WTC11 (cell line): ENCODE data around the gene TESK2. TPM values are rescaled to one million over a fixed set of nuclear protein-coding genes. Genes with fewer than 3 reads are reported as not detected.
A peak's percentile ranks its signal among the peaks of the same experiment; 100 is the strongest.

Experiments used
- ATF1 ChIP-seq: sonication (generic); formaldehyde crosslinking; IDR thresholded peaks from 2 replicates; pipeline ENCODE4 v1.8.1; 2023; ENCODE audit warnings: mild to moderate bottlenecking, moderate library complexity, missing genetic modification reagents
- ATF3 ChIP-seq: sonication (generic); formaldehyde crosslinking; conservative IDR thresholded peaks from 2 replicates; pipeline ENCODE4 v1.8.1; 2022; ENCODE audit warnings: mild to moderate bottlenecking, missing genetic modification reagents
- ESRRA ChIP-seq: sonication (generic); formaldehyde crosslinking; IDR thresholded peaks from 2 replicates; pipeline ENCODE4 v1.8.1; 2022; ENCODE audit warnings: mild to moderate bottlenecking, missing genetic modification reagents, borderline replicate concordance
- FOXK1 ChIP-seq: sonication (generic); formaldehyde crosslinking; IDR thresholded peaks from 2 replicates; pipeline ENCODE4 v1.8.0; 2022; ENCODE audit warnings: mild to moderate bottlenecking, moderate library complexity, missing genetic modification reagents
- IRF1 ChIP-seq: sonication (generic); formaldehyde crosslinking; IDR thresholded peaks from 2 replicates; pipeline ENCODE4 v1.8.0; 2023; ENCODE audit warnings: missing genetic modification reagents
- JUN ChIP-seq: sonication (generic); formaldehyde crosslinking; IDR thresholded peaks from 2 replicates; pipeline ENCODE4 v1.8.0; 2023; ENCODE audit warnings: mild to moderate bottlenecking, missing genetic modification reagents
- KAT7 ChIP-seq: sonication (generic); formaldehyde crosslinking; IDR thresholded peaks from 2 replicates; pipeline ENCODE4 v1.8.1; 2023; ENCODE audit warnings: missing genetic modification reagents, mild to moderate bottlenecking, borderline replicate concordance
- MXD4 ChIP-seq: fragments of 250-450 bp; sonication (Bioruptor Pico); IDR thresholded peaks from 2 replicates; pipeline ENCODE4 v1.8.0; 2021; ENCODE audit warnings: mild to moderate bottlenecking, moderate library complexity, borderline replicate concordance
- MYBL2 ChIP-seq: sonication (generic); formaldehyde crosslinking; IDR thresholded peaks from 2 replicates; pipeline ENCODE4 v1.8.1; 2023; ENCODE audit warnings: mild to moderate bottlenecking, moderate library complexity, missing genetic modification reagents
- NFE2L1 ChIP-seq: sonication (generic); formaldehyde crosslinking; IDR thresholded peaks from 2 replicates; pipeline ENCODE4 v1.8.1; 2023; ENCODE audit warnings: missing genetic modification reagents
- OVOL2 ChIP-seq: fragments of 250-450 bp; sonication (Bioruptor Pico); IDR thresholded peaks from 2 replicates; pipeline ENCODE4 v1.9.0; 2021; ENCODE audit warnings: mild to moderate bottlenecking, borderline replicate concordance
- PRRX2 ChIP-seq: fragments of 250-450 bp; sonication (Bioruptor Pico); IDR thresholded peaks from 2 replicates; pipeline ENCODE4 v1.8.0; 2021; ENCODE audit warnings: mild to moderate bottlenecking
- RELA ChIP-seq: sonication (generic); formaldehyde crosslinking; IDR thresholded peaks from 2 replicates; pipeline ENCODE4 v1.8.1; 2022; ENCODE audit warnings: missing genetic modification reagents, mild to moderate bottlenecking, borderline replicate concordance
- ZBTB21 ChIP-seq: sonication (generic); formaldehyde crosslinking; IDR thresholded peaks from 2 replicates; pipeline ENCODE4 v1.8.1; 2023; ENCODE audit warnings: mild to moderate bottlenecking, missing genetic modification reagents, borderline replicate concordance
- ZNF219 ChIP-seq: sonication (generic); formaldehyde crosslinking; IDR thresholded peaks from 2 replicates; pipeline ENCODE4 v1.8.0; 2023; ENCODE audit warnings: missing genetic modification reagents, mild to moderate bottlenecking, borderline replicate concordance
- ZNF232 ChIP-seq: sonication (generic); formaldehyde crosslinking; IDR thresholded peaks from 2 replicates; pipeline ENCODE4 v1.8.0; 2022; ENCODE audit warnings: mild to moderate bottlenecking, missing genetic modification reagents
- ZNF263 ChIP-seq: sonication (generic); formaldehyde crosslinking; IDR thresholded peaks from 2 replicates; pipeline ENCODE4 v1.8.1; 2022; ENCODE audit warnings: low read depth, mild to moderate bottlenecking, moderate library complexity, missing genetic modification reagents
- ZNF416 ChIP-seq: fragments of 250-450 bp; sonication (Bioruptor Pico); IDR thresholded peaks from 2 replicates; pipeline ENCODE4 v1.9.0; 2021; ENCODE audit warnings: mild to moderate bottlenecking, inconsistent platforms
- ZNF423 ChIP-seq: fragments of 250-450 bp; sonication (Bioruptor Pico); IDR thresholded peaks from 2 replicates; pipeline ENCODE4 v2.1.2; 2022; ENCODE audit warnings: mild to moderate bottlenecking, moderate library complexity
- total RNA-seq: library from RNA; stranded (reverse); gene quantifications from 3 replicates; pipeline ENCODE4 v1.2.3, GENCODE V29; 2021
- TF ChIP-seq, protein P1 (sequence below): sonication (generic); formaldehyde crosslinking; IDR thresholded peaks from 2 replicates; pipeline ENCODE4 v1.8.1; 2022; ENCODE audit warnings: missing genetic modification reagents, borderline replicate concordance
- TF ChIP-seq, protein P2 (sequence below): sonication (generic); formaldehyde crosslinking; IDR thresholded peaks from 2 replicates; pipeline ENCODE4 v1.8.0; 2023; ENCODE audit warnings: missing genetic modification reagents, mild to moderate bottlenecking, borderline replicate concordance
- TF ChIP-seq, protein P3 (sequence below): sonication (generic); formaldehyde crosslinking; IDR thresholded peaks from 2 replicates; pipeline ENCODE4 v1.8.1; 2022; ENCODE audit warnings: low read depth, missing genetic modification reagents, borderline replicate concordance
- TF ChIP-seq, protein P4 (sequence below): sonication (generic); formaldehyde crosslinking; conservative IDR thresholded peaks from 2 replicates; pipeline ENCODE4 v1.8.1; 2023; ENCODE audit warnings: mild to moderate bottlenecking, low read depth, missing genetic modification reagents, moderate library complexity
- TF ChIP-seq, protein P5 (sequence below): sonication (generic); formaldehyde crosslinking; IDR thresholded peaks from 2 replicates; pipeline ENCODE4 v1.8.1; 2022; ENCODE audit warnings: low read depth, mild to moderate bottlenecking, moderate library complexity, missing genetic modification reagents, borderline replicate concordance

TESK2 gene
- total RNA-seq, 1 experiment from 2014 or later, result 13.3 TPM

DNA sequence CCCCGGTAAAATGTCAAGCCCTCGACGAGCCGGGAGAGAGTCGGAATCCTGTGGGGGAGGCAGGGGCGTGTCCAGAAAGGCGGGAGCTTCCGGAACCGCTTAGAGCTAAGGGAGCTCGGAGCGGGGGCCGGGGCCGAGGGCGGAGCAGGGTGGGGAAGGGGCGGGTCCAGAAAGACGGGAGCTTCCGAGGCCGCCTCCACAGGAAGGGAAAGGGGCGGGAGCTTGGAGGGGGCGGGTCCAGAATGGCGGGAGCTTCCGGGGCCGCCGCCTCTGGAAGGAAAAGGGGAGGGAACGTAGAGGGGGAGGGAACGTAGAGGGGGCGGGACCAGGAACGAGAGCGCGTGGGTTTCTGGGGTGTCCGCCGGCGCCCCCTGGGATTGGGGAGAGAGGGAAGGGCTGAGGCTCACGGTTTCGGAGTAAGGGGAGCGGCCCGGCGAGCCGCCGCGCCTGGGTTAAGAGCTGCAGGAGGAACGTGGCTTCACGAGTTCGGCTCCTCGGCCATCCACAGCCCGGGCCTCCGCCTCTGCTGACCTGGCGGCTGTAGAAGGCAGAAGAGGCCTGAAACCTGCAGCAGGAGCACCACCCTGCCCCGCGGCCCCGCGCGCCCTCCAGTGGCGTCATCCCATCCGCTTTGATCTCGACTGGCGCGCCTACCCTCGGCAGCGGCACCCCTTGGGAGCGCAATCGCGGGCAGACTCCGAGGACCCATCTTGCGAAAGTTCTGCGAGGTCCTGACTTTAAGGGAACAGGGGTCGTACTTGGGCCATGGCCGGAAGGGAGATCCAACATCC is 187.2 kb downstream of the TESK2 start (continued):
- 0 out of 2 replicates have a peak, but pooled peaks have one; percentile 36 for TF ChIP-seq ATF1 (CRISPR knock-in tag)
- TF ChIP-seq NFE2L1 (CRISPR knock-in tag), result no peak
- TF ChIP-seq ZNF219 (CRISPR knock-in tag), result no peak
- peak; percentile 25; the same call in 1 of the 2 replicates for TF ChIP-seq PRRX2
- TF ChIP-seq FOXK1, result peak; percentile 62; the same call in 1 of the 2 replicates
- no peak for TF ChIP-seq RELA (CRISPR knock-in tag)
- TF ChIP-seq, protein P1, sequence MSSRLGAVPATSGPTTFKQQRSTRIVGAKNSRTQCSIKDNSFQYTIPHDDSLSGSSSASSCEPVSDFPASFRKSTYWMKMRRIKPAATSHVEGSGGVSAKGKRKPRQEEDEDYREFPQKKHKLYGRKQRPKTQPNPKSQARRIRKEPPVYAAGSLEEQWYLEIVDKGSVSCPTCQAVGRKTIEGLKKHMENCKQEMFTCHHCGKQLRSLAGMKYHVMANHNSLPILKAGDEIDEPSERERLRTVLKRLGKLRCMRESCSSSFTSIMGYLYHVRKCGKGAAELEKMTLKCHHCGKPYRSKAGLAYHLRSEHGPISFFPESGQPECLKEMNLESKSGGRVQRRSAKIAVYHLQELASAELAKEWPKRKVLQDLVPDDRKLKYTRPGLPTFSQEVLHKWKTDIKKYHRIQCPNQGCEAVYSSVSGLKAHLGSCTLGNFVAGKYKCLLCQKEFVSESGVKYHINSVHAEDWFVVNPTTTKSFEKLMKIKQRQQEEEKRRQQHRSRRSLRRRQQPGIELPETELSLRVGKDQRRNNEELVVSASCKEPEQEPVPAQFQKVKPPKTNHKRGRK (CRISPR knock-in tag), result no peak
- no peak for TF ChIP-seq ZNF423
- no peak for TF ChIP-seq OVOL2 (CRISPR knock-in tag)
- TF ChIP-seq, protein P2, sequence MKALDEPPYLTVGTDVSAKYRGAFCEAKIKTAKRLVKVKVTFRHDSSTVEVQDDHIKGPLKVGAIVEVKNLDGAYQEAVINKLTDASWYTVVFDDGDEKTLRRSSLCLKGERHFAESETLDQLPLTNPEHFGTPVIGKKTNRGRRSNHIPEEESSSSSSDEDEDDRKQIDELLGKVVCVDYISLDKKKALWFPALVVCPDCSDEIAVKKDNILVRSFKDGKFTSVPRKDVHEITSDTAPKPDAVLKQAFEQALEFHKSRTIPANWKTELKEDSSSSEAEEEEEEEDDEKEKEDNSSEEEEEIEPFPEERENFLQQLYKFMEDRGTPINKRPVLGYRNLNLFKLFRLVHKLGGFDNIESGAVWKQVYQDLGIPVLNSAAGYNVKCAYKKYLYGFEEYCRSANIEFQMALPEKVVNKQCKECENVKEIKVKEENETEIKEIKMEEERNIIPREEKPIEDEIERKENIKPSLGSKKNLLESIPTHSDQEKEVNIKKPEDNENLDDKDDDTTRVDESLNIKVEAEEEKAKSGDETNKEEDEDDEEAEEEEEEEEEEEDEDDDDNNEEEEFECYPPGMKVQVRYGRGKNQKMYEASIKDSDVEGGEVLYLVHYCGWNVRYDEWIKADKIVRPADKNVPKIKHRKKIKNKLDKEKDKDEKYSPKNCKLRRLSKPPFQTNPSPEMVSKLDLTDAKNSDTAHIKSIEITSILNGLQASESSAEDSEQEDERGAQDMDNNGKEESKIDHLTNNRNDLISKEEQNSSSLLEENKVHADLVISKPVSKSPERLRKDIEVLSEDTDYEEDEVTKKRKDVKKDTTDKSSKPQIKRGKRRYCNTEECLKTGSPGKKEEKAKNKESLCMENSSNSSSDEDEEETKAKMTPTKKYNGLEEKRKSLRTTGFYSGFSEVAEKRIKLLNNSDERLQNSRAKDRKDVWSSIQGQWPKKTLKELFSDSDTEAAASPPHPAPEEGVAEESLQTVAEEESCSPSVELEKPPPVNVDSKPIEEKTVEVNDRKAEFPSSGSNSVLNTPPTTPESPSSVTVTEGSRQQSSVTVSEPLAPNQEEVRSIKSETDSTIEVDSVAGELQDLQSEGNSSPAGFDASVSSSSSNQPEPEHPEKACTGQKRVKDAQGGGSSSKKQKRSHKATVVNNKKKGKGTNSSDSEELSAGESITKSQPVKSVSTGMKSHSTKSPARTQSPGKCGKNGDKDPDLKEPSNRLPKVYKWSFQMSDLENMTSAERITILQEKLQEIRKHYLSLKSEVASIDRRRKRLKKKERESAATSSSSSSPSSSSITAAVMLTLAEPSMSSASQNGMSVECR (CRISPR knock-in tag), result no peak; the same call in 1 of the 2 replicates
- 0 out of 2 replicates have a peak, but pooled peaks have one; percentile 83 for TF ChIP-seq KAT7 (CRISPR knock-in tag)
- TF ChIP-seq ZNF232 (CRISPR knock-in tag), result no peak
- TF ChIP-seq, protein P3, sequence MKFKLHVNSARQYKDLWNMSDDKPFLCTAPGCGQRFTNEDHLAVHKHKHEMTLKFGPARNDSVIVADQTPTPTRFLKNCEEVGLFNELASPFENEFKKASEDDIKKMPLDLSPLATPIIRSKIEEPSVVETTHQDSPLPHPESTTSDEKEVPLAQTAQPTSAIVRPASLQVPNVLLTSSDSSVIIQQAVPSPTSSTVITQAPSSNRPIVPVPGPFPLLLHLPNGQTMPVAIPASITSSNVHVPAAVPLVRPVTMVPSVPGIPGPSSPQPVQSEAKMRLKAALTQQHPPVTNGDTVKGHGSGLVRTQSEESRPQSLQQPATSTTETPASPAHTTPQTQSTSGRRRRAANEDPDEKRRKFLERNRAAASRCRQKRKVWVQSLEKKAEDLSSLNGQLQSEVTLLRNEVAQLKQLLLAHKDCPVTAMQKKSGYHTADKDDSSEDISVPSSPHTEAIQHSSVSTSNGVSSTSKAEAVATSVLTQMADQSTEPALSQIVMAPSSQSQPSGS (CRISPR knock-in tag), result no peak
- TF ChIP-seq ATF3, result no peak
- TF ChIP-seq MXD4 (CRISPR knock-in tag), result no peak
- no peak for TF ChIP-seq ZBTB21 (CRISPR knock-in tag)
- TF ChIP-seq, protein P4, sequence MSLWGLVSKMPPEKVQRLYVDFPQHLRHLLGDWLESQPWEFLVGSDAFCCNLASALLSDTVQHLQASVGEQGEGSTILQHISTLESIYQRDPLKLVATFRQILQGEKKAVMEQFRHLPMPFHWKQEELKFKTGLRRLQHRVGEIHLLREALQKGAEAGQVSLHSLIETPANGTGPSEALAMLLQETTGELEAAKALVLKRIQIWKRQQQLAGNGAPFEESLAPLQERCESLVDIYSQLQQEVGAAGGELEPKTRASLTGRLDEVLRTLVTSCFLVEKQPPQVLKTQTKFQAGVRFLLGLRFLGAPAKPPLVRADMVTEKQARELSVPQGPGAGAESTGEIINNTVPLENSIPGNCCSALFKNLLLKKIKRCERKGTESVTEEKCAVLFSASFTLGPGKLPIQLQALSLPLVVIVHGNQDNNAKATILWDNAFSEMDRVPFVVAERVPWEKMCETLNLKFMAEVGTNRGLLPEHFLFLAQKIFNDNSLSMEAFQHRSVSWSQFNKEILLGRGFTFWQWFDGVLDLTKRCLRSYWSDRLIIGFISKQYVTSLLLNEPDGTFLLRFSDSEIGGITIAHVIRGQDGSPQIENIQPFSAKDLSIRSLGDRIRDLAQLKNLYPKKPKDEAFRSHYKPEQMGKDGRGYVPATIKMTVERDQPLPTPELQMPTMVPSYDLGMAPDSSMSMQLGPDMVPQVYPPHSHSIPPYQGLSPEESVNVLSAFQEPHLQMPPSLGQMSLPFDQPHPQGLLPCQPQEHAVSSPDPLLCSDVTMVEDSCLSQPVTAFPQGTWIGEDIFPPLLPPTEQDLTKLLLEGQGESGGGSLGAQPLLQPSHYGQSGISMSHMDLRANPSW (CRISPR knock-in tag), result no peak
- TF ChIP-seq ZNF416 (CRISPR knock-in tag), result peak; percentile 81
- TF ChIP-seq MYBL2 (CRISPR knock-in tag), result no peak
- TF ChIP-seq ZNF263 (CRISPR knock-in tag), result peak; percentile 69
- no peak for TF ChIP-seq ESRRA (CRISPR knock-in tag)
- TF ChIP-seq IRF1 (CRISPR knock-in tag), result 0 out of 2 replicates have a peak, but pooled peaks have one; percentile 18
- TF ChIP-seq, protein P5, sequence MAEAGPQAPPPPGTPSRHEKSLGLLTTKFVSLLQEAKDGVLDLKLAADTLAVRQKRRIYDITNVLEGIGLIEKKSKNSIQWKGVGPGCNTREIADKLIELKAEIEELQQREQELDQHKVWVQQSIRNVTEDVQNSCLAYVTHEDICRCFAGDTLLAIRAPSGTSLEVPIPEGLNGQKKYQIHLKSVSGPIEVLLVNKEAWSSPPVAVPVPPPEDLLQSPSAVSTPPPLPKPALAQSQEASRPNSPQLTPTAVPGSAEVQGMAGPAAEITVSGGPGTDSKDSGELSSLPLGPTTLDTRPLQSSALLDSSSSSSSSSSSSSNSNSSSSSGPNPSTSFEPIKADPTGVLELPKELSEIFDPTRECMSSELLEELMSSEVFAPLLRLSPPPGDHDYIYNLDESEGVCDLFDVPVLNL, result 0 out of 2 replicates have a peak, but pooled peaks have one; percentile 22
- no peak for TF ChIP-seq JUN (CRISPR knock-in tag)
